ENCODE data around the gene SDK1.

Gene SDK1, protein sequence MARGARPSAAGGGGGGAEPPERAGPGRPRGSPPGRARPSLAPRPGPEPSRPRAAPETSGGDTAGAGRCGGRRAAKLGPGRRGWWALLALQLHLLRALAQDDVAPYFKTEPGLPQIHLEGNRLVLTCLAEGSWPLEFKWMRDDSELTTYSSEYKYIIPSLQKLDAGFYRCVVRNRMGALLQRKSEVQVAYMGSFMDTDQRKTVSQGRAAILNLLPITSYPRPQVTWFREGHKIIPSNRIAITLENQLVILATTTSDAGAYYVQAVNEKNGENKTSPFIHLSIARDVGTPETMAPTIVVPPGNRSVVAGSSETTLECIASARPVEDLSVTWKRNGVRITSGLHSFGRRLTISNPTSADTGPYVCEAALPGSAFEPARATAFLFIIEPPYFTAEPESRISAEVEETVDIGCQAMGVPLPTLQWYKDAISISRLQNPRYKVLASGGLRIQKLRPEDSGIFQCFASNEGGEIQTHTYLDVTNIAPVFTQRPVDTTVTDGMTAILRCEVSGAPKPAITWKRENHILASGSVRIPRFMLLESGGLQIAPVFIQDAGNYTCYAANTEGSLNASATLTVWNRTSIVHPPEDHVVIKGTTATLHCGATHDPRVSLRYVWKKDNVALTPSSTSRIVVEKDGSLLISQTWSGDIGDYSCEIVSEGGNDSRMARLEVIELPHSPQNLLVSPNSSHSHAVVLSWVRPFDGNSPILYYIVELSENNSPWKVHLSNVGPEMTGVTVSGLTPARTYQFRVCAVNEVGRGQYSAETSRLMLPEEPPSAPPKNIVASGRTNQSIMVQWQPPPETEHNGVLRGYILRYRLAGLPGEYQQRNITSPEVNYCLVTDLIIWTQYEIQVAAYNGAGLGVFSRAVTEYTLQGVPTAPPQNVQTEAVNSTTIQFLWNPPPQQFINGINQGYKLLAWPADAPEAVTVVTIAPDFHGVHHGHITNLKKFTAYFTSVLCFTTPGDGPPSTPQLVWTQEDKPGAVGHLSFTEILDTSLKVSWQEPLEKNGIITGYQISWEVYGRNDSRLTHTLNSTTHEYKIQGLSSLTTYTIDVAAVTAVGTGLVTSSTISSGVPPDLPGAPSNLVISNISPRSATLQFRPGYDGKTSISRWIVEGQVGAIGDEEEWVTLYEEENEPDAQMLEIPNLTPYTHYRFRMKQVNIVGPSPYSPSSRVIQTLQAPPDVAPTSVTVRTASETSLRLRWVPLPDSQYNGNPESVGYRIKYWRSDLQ (N-terminal part only)

DNA sequence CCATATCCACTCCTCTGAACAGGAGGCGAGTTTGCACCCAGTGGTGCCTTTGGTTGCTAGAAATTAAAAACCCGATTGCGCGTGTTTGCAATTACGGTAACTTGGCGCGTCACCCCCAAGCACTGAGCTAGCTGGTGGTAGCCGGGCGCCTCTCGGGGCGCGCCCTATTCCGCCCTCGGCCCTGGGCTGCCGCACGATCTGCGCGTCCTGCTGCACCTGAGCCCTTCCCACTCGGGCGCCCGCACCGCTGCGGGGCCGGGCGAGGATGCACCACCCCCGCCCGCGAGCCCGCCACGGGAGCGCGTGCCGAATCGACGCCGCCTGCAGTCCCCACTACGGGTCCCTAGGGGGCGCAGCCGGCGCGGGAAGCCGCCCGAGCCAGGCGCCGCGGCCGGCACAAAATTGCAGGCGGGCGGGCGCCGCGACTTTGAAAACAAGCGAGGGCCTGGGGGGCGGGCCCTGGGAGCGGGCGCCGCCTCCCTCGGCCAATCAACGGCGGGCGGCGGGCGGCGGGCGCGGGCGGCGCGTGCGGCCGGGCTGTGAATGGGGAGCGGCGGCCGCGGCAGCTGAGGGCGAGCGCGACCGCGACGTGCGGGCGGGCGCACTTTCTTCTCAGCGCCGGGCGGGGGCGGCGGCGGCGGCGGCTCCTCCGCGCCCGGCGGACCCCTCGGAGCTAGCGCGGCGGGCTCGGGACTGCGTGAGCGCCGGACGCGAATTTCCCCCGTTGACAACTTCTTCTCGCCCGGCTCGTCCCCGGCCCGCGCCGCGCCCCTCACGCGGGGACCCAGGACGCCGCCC is at the start of gene SDK1:
Gene SDK1 (plus strand): TSS at position 602 of the 798 bp plus-strand sequence. CDS start 335 bp downstream, outside the sequence.
- Histone ChIP-seq H3K27me3 (ENCODE audit: insufficient read depth, low read length, poor library complexity) (peaks cover 7% of the 10 kb centered on the region), H3K36me3 (ENCODE audit: insufficient read depth, low read length) (no peaks in the 10 kb centered on the region), H3K9ac (ENCODE audit: low read depth, low read length) (no peak within 1 kb of the TSS), H3K4me1 (ENCODE audit: insufficient read depth, low read length) (no peaks in the 10 kb centered on the region), H3K4me2 (ENCODE audit: insufficient read depth, low read length) (no peak within 1 kb of the TSS), H4K20me1 (ENCODE audit: insufficient read depth, low read length) (no peaks in the 10 kb centered on the region), H3K4me3 (ENCODE audit: low read depth in 1 of 2, low read length in 2 of 2) (no peak within 1 kb of the TSS), H2AFZ (ENCODE audit: low read depth, low read length) (no peak within 1 kb of the TSS), H3K9me3 (ENCODE audit: insufficient read depth, low read length, severe bottlenecking) (no peaks in the 10 kb centered on the region), H3K27ac (ENCODE audit: low read length) (no peak within 1 kb of the TSS), H3K79me2 (ENCODE audit: insufficient read depth, low read length) (no peaks in the 10 kb centered on the region)
- TF ChIP-seq, protein P1, sequence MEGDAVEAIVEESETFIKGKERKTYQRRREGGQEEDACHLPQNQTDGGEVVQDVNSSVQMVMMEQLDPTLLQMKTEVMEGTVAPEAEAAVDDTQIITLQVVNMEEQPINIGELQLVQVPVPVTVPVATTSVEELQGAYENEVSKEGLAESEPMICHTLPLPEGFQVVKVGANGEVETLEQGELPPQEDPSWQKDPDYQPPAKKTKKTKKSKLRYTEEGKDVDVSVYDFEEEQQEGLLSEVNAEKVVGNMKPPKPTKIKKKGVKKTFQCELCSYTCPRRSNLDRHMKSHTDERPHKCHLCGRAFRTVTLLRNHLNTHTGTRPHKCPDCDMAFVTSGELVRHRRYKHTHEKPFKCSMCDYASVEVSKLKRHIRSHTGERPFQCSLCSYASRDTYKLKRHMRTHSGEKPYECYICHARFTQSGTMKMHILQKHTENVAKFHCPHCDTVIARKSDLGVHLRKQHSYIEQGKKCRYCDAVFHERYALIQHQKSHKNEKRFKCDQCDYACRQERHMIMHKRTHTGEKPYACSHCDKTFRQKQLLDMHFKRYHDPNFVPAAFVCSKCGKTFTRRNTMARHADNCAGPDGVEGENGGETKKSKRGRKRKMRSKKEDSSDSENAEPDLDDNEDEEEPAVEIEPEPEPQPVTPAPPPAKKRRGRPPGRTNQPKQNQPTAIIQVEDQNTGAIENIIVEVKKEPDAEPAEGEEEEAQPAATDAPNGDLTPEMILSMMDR (IDR thresholded peaks at IDR 0.05; ENCODE audit: borderline replicate concordance, extremely low read depth, low read length, poor library complexity, severe bottlenecking) = no peak
- TF ChIP-seq EZH2 (IDR thresholded peaks at IDR 0.05; ENCODE audit: borderline replicate concordance, low read depth, low read length, severe bottlenecking) = no peak
- ATAC-seq (ENCODE audit: insufficient read depth, low read depth) = no peak
- no peak for DNase-seq

DNA sequence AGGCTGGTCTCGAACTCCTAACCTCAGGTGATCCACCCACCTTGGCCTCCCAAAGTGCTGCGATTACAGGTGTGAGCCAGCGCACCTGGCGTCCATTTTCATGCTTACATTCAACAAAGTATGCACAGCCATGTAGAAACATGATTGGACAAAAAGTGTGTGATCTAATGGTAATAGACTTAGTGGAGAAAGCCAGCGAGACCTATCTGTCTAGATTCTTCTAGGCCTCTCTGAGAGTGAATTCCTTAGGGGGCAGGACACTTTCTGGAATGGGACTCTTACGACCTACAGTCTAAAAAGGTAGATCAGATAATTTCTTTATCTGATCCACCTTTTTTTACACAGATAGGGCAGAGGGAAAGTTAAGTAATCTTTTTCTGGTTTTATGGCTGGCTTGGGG is 46.3 kb upstream of the SDK1 start:
- Histone ChIP-seq H3K27me3 (ENCODE audit: insufficient read depth, low read length, poor library complexity) (peaks cover 9% of the 10 kb centered on the region), H3K9ac (ENCODE audit: low read depth, low read length) (no peak overlapping the region), H3K9me3 (ENCODE audit: insufficient read depth, low read length, severe bottlenecking) (no peaks in the 10 kb centered on the region), H3K27ac (ENCODE audit: low read length) (no peak overlapping the region), H3K4me1 (ENCODE audit: insufficient read depth, low read length) (no peaks in the 10 kb centered on the region), H4K20me1 (ENCODE audit: insufficient read depth, low read length) (no peaks in the 10 kb centered on the region), H3K36me3 (ENCODE audit: insufficient read depth, low read length) (no peaks in the 10 kb centered on the region), H3K79me2 (ENCODE audit: insufficient read depth, low read length) (no peaks in the 10 kb centered on the region), H3K4me2 (ENCODE audit: insufficient read depth, low read length) (no peak overlapping the region), H3K4me3 (ENCODE audit: low read depth in 1 of 2, low read length in 2 of 2) (no peak overlapping the region), H2AFZ (ENCODE audit: low read depth, low read length) (no peak overlapping the region)
- ATAC-seq (ENCODE audit: insufficient read depth, low read depth) (no peak), DNase-seq (no peak)
- TF ChIP-seq EZH2 (IDR thresholded peaks at IDR 0.05; ENCODE audit: borderline replicate concordance, low read depth, low read length, severe bottlenecking) = no peak
- TF ChIP-seq, protein P1 (IDR thresholded peaks at IDR 0.05; ENCODE audit: borderline replicate concordance, extremely low read depth, low read length, poor library complexity, severe bottlenecking) = no peak

DNA sequence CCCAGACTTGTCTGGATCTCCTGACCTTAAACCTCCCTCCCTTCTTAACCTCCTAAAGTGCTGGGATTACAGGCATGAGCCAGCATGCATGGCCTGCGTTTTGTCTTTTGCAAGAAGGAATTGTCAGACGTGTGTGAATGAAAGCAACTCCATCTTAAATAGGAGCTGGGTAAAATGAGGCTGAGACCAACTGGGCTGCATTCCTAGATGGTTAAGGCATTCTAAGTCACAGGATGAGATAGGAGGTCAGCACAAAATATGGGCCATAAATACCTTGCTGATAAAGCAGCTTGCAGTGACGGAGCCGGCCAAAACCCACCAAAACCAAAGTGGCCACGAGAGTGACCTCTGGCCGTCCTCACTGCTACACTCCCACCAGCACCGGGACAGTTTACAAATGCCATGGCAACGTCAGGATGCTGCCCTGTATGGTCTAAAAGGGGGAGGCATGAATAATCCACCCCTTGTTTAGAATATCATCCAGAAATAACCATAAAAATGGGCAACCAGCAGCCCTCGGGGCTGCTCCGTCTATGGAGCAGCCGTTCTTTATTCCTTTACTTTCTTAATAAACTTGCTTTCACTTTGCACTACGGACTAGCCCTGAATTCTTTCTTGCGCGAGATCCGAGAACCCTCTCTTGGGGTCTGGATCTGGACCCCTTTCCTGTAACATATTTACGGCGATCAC is 41.2 kb upstream of the SDK1 start:
- Histone ChIP-seq H3K4me3 (ENCODE audit: low read depth in 1 of 2, low read length in 2 of 2) (no peak overlapping the region), H3K4me2 (ENCODE audit: insufficient read depth, low read length) (no peak overlapping the region), H3K9ac (ENCODE audit: low read depth, low read length) (no peak overlapping the region), H3K27ac (ENCODE audit: low read length) (no peak overlapping the region), H2AFZ (ENCODE audit: low read depth, low read length) (no peak overlapping the region), H3K27me3 (ENCODE audit: insufficient read depth, low read length, poor library complexity) (peaks cover 9% of the 10 kb centered on the region), H4K20me1 (ENCODE audit: insufficient read depth, low read length) (no peaks in the 10 kb centered on the region), H3K4me1 (ENCODE audit: insufficient read depth, low read length) (no peaks in the 10 kb centered on the region), H3K36me3 (ENCODE audit: insufficient read depth, low read length) (no peaks in the 10 kb centered on the region), H3K79me2 (ENCODE audit: insufficient read depth, low read length) (no peaks in the 10 kb centered on the region), H3K9me3 (ENCODE audit: insufficient read depth, low read length, severe bottlenecking) (no peaks in the 10 kb centered on the region)
- ATAC-seq (ENCODE audit: insufficient read depth, low read depth) (no peak), DNase-seq (no peak)
- TF ChIP-seq, protein P1 (IDR thresholded peaks at IDR 0.05; ENCODE audit: borderline replicate concordance, extremely low read depth, low read length, poor library complexity, severe bottlenecking) = no peak
- TF ChIP-seq EZH2 (IDR thresholded peaks at IDR 0.05; ENCODE audit: borderline replicate concordance, low read depth, low read length, severe bottlenecking) = no peak
